Osteoblast (primary cell): ENCODE results near the gene KIF5B. TPM values are rescaled to one million over a fixed set of nuclear protein-coding genes. Genes with fewer than 3 reads are reported as not detected.
A peak's percentile ranks its signal among the peaks of the same experiment; 100 is the strongest.

Experiments
- DNase-seq: peaks from one replicate; pipeline ENCODE4 v3.0.0; 2011; ENCODE audit warnings: low spot score, mixed read lengths; ENCODE audit not compliant: insufficient read length; ENCODE audit errors: missing footprints
- H2AFZ ChIP-seq: 2 replicates; pipeline ENCODE4 v1.6.0; 2011; ENCODE audit warnings: mild to moderate bottlenecking, low read length
- H3K27ac ChIP-seq: 2 replicates; pipeline ENCODE4 v1.5.1; 2011; ENCODE audit warnings: mild to moderate bottlenecking, low read depth, low read length, moderate library complexity
- H3K27me3 ChIP-seq: 2 replicates; pipeline ENCODE4 v1.6.0; 2012; ENCODE audit warnings: mild to moderate bottlenecking, control low read depth, inconsistent platforms, low read length, moderate library complexity; ENCODE audit not compliant: insufficient read depth
- H3K36me3 ChIP-seq: 2 replicates; pipeline ENCODE4 v1.5.1; 2011; ENCODE audit warnings: mild to moderate bottlenecking, low read length, control low read depth, moderate library complexity; ENCODE audit not compliant: insufficient read depth
- H3K4me1 ChIP-seq: 2 replicates; pipeline ENCODE4 v1.5.1; 2011; ENCODE audit warnings: mild to moderate bottlenecking, low read length, control low read depth, moderate library complexity; ENCODE audit not compliant: insufficient read depth
- H3K4me2 ChIP-seq: 2 replicates; pipeline ENCODE4 v1.6.0; 2011; ENCODE audit warnings: mild to moderate bottlenecking, low read length; ENCODE audit not compliant: insufficient read depth
- H3K4me3 ChIP-seq: fragments of 200-600 bp; sonication (generic); 3 replicates; pipeline ENCODE4 v1.5.1; 2012; ENCODE audit warnings: mild to moderate bottlenecking, low read length, inconsistent platforms; ENCODE audit not compliant: insufficient read depth
- H3K79me2 ChIP-seq: 2 replicates; pipeline ENCODE4 v1.6.0; 2012; ENCODE audit warnings: mild to moderate bottlenecking, low read length, control low read depth, inconsistent platforms; ENCODE audit not compliant: insufficient read depth
- H3K9me3 ChIP-seq: 2 replicates; pipeline ENCODE4 v1.5.1; 2011; ENCODE audit warnings: low read depth, low read length, control low read depth
- H4K20me1 ChIP-seq: 2 replicates; pipeline ENCODE4 v1.6.0; 2012; ENCODE audit warnings: mild to moderate bottlenecking, low read length, control low read depth; ENCODE audit not compliant: insufficient read depth
- CTCF ChIP-seq: IDR thresholded peaks from 2 replicates; pipeline ENCODE4 v1.5.1; 2011; ENCODE audit warnings: mild to moderate bottlenecking, low read depth, low read length, moderate library complexity; ENCODE audit errors: extremely low read depth
- total RNA-seq: library from RNA; depleted of rRNA; stranded (reverse); fragments of >200 nt; gene quantifications from 2 replicates; pipeline ENCODE4 v1.2.3, GENCODE V29; 2012

KIF5B gene
- total RNA-seq, 1 donor = 128 TPM

GRCh38 chr10:31978156-31978483 is 78.1 kb downstream of the KIF5B start:
- no peaks in the 10 kb centered on the region for H4K20me1 ChIP-seq
- no peaks in the 10 kb centered on the region for H3K36me3 ChIP-seq
- DNase-seq = no peak
- no peak overlapping the region for H3K4me3 ChIP-seq
- H3K4me2 ChIP-seq = no peak overlapping the region
- no peaks in the 10 kb centered on the region for H3K9me3 ChIP-seq
- H3K27ac ChIP-seq = no peak overlapping the region
- H3K79me2 ChIP-seq = no peaks in the 10 kb centered on the region
- peaks cover 9% of the 10 kb centered on the region for H3K4me1 ChIP-seq
- TF ChIP-seq CTCF = no peak
- no peaks in the 10 kb centered on the region for H3K27me3 ChIP-seq
- H2AFZ ChIP-seq = no peak overlapping the region

GRCh38 chr10:31977440-31978155 is 78.6 kb downstream of the KIF5B start:
- DNase-seq = peak; percentile 68
- Histone ChIP-seq H2AFZ (no peak overlapping the region), H3K4me3 (no peak overlapping the region), H3K27ac (no peak overlapping the region), H3K4me1 (peaks cover 9% of the 10 kb centered on the region), H4K20me1 (no peaks in the 10 kb centered on the region), H3K9me3 (no peaks in the 10 kb centered on the region), H3K36me3 (no peaks in the 10 kb centered on the region), H3K4me2 (no peak overlapping the region), H3K27me3 (no peaks in the 10 kb centered on the region), H3K79me2 (no peaks in the 10 kb centered on the region)
- TF ChIP-seq CTCF = no peak

GRCh38 chr10:31975157-31975765 is 81.0 kb downstream of the KIF5B start:
- Histone ChIP-seq H3K36me3 (no peaks in the 10 kb centered on the region), H3K9me3 (no peaks in the 10 kb centered on the region), H3K4me3 (no peak overlapping the region), H3K4me1 (peaks cover 9% of the 10 kb centered on the region), H3K27me3 (no peaks in the 10 kb centered on the region), H4K20me1 (no peaks in the 10 kb centered on the region), H3K79me2 (no peaks in the 10 kb centered on the region), H2AFZ (no peak overlapping the region), H3K27ac (no peak overlapping the region), H3K4me2 (no peak overlapping the region)
- no peak for DNase-seq
- no peak for TF ChIP-seq CTCF

- no peaks in the 10 kb centered on the region for H3K79me2 ChIP-seq
- H2AFZ ChIP-seq = peak overlapping the region; percentile 38
- no peak overlapping the region for H3K4me3 ChIP-seq
- no peaks in the 10 kb centered on the region for H4K20me1 ChIP-seq
- no peaks in the 10 kb centered on the region for H3K9me3 ChIP-seq
- no peaks in the 10 kb centered on the region for H3K36me3 ChIP-seq
- no peak for DNase-seq
- no peaks in the 10 kb centered on the region for H3K27me3 ChIP-seq
- H3K4me1 ChIP-seq = peaks cover 9% of the 10 kb centered on the region
- no peak for TF ChIP-seq CTCF
- H3K4me2 ChIP-seq = no peak overlapping the region
- no peak overlapping the region for H3K27ac ChIP-seq
Measured at GRCh38 chr10:31974434-31975124, 81.6 kb downstream of the KIF5B start.
